Measurements from ENCODE around the gene CNIH1.

The CNIH1 gene

GRCh38 chr14:54481695-54482094 lies 40.5 kb upstream of the CNIH1 start:
- H3K27me3 ChIP-seq (ENCODE audit: control insufficient read depth in 1 of 2, insufficient read depth in 2 of 2, low read length in 2 of 2): no peaks in the 10 kb centered on the region
- H3K9ac ChIP-seq (ENCODE audit: low read length): no peak overlapping the region
- H3K4me1 ChIP-seq (ENCODE audit: insufficient read depth, low read length): peaks cover 6% of the 10 kb centered on the region
- H3K27ac ChIP-seq (ENCODE audit: low read depth, low read length): no peak overlapping the region
- no peaks in the 10 kb centered on the region for H3K9me3 ChIP-seq (ENCODE audit: low read length)
- peaks cover 21% of the 10 kb centered on the region for H3K36me3 ChIP-seq (ENCODE audit: insufficient read depth, low read length)
- H3K4me3 ChIP-seq (ENCODE audit: low read depth in 1 of 2, low read length in 2 of 2): no peak overlapping the region

- Histone ChIP-seq H3K4me3 (ENCODE audit: low read depth in 1 of 2, low read length in 2 of 2) (no peak overlapping the region), H3K4me1 (ENCODE audit: insufficient read depth, low read length) (peaks cover 4% of the 10 kb centered on the region), H3K36me3 (ENCODE audit: insufficient read depth, low read length) (peaks cover 21% of the 10 kb centered on the region), H3K27me3 (ENCODE audit: control insufficient read depth in 1 of 2, insufficient read depth in 2 of 2, low read length in 2 of 2) (no peaks in the 10 kb centered on the region), H3K9ac (ENCODE audit: low read length) (no peak overlapping the region), H3K9me3 (ENCODE audit: low read length) (no peaks in the 10 kb centered on the region), H3K27ac (ENCODE audit: low read depth, low read length) (no peak overlapping the region)
These were observed 39.8 kb upstream of the CNIH1 start for GRCh38 chr14:54480830-54481562.

GRCh38 chr14:54478636-54479215 lies 37.6 kb upstream of the CNIH1 start:
- Histone ChIP-seq H3K27ac (ENCODE audit: low read depth, low read length) (no peak overlapping the region), H3K9ac (ENCODE audit: low read length) (no peak overlapping the region), H3K9me3 (ENCODE audit: low read length) (no peaks in the 10 kb centered on the region), H3K36me3 (ENCODE audit: insufficient read depth, low read length) (peaks cover 21% of the 10 kb centered on the region), H3K27me3 (ENCODE audit: control insufficient read depth in 1 of 2, insufficient read depth in 2 of 2, low read length in 2 of 2) (no peaks in the 10 kb centered on the region), H3K4me3 (ENCODE audit: low read depth in 1 of 2, low read length in 2 of 2) (no peak overlapping the region), H3K4me1 (ENCODE audit: insufficient read depth, low read length) (peaks cover 12% of the 10 kb centered on the region)

GRCh38 chr14:54475911-54476310 lies 34.7 kb upstream of the CNIH1 start:
- H3K27ac ChIP-seq (ENCODE audit: low read depth, low read length): no peak overlapping the region
- H3K9me3 ChIP-seq (ENCODE audit: low read length): no peaks in the 10 kb centered on the region
- H3K36me3 ChIP-seq (ENCODE audit: insufficient read depth, low read length): peaks cover 11% of the 10 kb centered on the region
- H3K4me1 ChIP-seq (ENCODE audit: insufficient read depth, low read length): peaks cover 12% of the 10 kb centered on the region
- H3K9ac ChIP-seq (ENCODE audit: low read length): no peak overlapping the region
- no peaks in the 10 kb centered on the region for H3K27me3 ChIP-seq (ENCODE audit: control insufficient read depth in 1 of 2, insufficient read depth in 2 of 2, low read length in 2 of 2)
- H3K4me3 ChIP-seq (ENCODE audit: low read depth in 1 of 2, low read length in 2 of 2): no peak overlapping the region

GRCh38 chr14:54475187-54475899 lies 34.2 kb upstream of the CNIH1 start:
- no peak overlapping the region for H3K9ac ChIP-seq (ENCODE audit: low read length)
- no peaks in the 10 kb centered on the region for H3K27me3 ChIP-seq (ENCODE audit: control insufficient read depth in 1 of 2, insufficient read depth in 2 of 2, low read length in 2 of 2)
- H3K27ac ChIP-seq (ENCODE audit: low read depth, low read length): no peak overlapping the region
- peaks cover 12% of the 10 kb centered on the region for H3K4me1 ChIP-seq (ENCODE audit: insufficient read depth, low read length)
- H3K9me3 ChIP-seq (ENCODE audit: low read length): no peaks in the 10 kb centered on the region
- H3K4me3 ChIP-seq (ENCODE audit: low read depth in 1 of 2, low read length in 2 of 2): no peak overlapping the region
- H3K36me3 ChIP-seq (ENCODE audit: insufficient read depth, low read length): peaks cover 11% of the 10 kb centered on the region

- Histone ChIP-seq H3K4me1 (ENCODE audit: insufficient read depth, low read length) (peaks cover 12% of the 10 kb centered on the region), H3K4me3 (ENCODE audit: low read depth in 1 of 2, low read length in 2 of 2) (no peak overlapping the region), H3K9me3 (ENCODE audit: low read length) (no peaks in the 10 kb centered on the region), H3K27ac (ENCODE audit: low read depth, low read length) (no peak overlapping the region), H3K27me3 (ENCODE audit: control insufficient read depth in 1 of 2, insufficient read depth in 2 of 2, low read length in 2 of 2) (no peaks in the 10 kb centered on the region), H3K9ac (ENCODE audit: low read length) (no peak overlapping the region), H3K36me3 (ENCODE audit: insufficient read depth, low read length) (peaks cover 7% of the 10 kb centered on the region)
These were observed 33.1 kb upstream of the CNIH1 start for GRCh38 chr14:54474232-54474793.

GRCh38 chr14:54472315-54472714 lies 31.1 kb upstream of the CNIH1 start:
- peaks cover 12% of the 10 kb centered on the region for H3K4me1 ChIP-seq (ENCODE audit: insufficient read depth, low read length)
- no peak overlapping the region for H3K9ac ChIP-seq (ENCODE audit: low read length)
- H3K4me3 ChIP-seq (ENCODE audit: low read depth in 1 of 2, low read length in 2 of 2): no peak overlapping the region
- no peak overlapping the region for H3K27ac ChIP-seq (ENCODE audit: low read depth, low read length)
- H3K36me3 ChIP-seq (ENCODE audit: insufficient read depth, low read length): no peaks in the 10 kb centered on the region
- no peaks in the 10 kb centered on the region for H3K9me3 ChIP-seq (ENCODE audit: low read length)
- no peaks in the 10 kb centered on the region for H3K27me3 ChIP-seq (ENCODE audit: control insufficient read depth in 1 of 2, insufficient read depth in 2 of 2, low read length in 2 of 2)

- Histone ChIP-seq H3K27ac (ENCODE audit: low read depth, low read length) (no peak overlapping the region), H3K4me1 (ENCODE audit: insufficient read depth, low read length) (peaks cover 12% of the 10 kb centered on the region), H3K4me3 (ENCODE audit: low read depth in 1 of 2, low read length in 2 of 2) (no peak overlapping the region)
These were observed 30.5 kb upstream of the CNIH1 start for GRCh38 chr14:54471641-54472040.

GRCh38 chr14:54470701-54471100 lies 29.5 kb upstream of the CNIH1 start:
- H3K9me3 ChIP-seq (ENCODE audit: low read length): no peaks in the 10 kb centered on the region
- H3K4me3 ChIP-seq (ENCODE audit: low read depth in 1 of 2, low read length in 2 of 2): no peak overlapping the region
- no peak overlapping the region for H3K9ac ChIP-seq (ENCODE audit: low read length)
- no peaks in the 10 kb centered on the region for H3K27me3 ChIP-seq (ENCODE audit: control insufficient read depth in 1 of 2, insufficient read depth in 2 of 2, low read length in 2 of 2)
- H3K27ac ChIP-seq (ENCODE audit: low read depth, low read length): no peak overlapping the region
- H3K36me3 ChIP-seq (ENCODE audit: insufficient read depth, low read length): no peaks in the 10 kb centered on the region
- peaks cover 8% of the 10 kb centered on the region for H3K4me1 ChIP-seq (ENCODE audit: insufficient read depth, low read length)

More at GRCh38 chr14:54471641-54472040, 30.5 kb upstream of the CNIH1 start:
- Histone ChIP-seq H3K36me3 (ENCODE audit: insufficient read depth, low read length) (no peaks in the 10 kb centered on the region), H3K9ac (ENCODE audit: low read length) (no peak overlapping the region), H3K27me3 (ENCODE audit: control insufficient read depth in 1 of 2, insufficient read depth in 2 of 2, low read length in 2 of 2) (no peaks in the 10 kb centered on the region), H3K9me3 (ENCODE audit: low read length) (no peaks in the 10 kb centered on the region)

- Histone ChIP-seq H3K4me3 (ENCODE audit: low read depth in 1 of 2, low read length in 2 of 2) (no peak overlapping the region), H3K27me3 (ENCODE audit: control insufficient read depth in 1 of 2, insufficient read depth in 2 of 2, low read length in 2 of 2) (no peaks in the 10 kb centered on the region), H3K4me1 (ENCODE audit: insufficient read depth, low read length) (no peaks in the 10 kb centered on the region), H3K9me3 (ENCODE audit: low read length) (no peaks in the 10 kb centered on the region), H3K9ac (ENCODE audit: low read length) (no peak overlapping the region), H3K36me3 (ENCODE audit: insufficient read depth, low read length) (no peaks in the 10 kb centered on the region), H3K27ac (ENCODE audit: low read depth, low read length) (no peak overlapping the region)
These were observed 26.1 kb upstream of the CNIH1 start for GRCh38 chr14:54467280-54467679.

- H3K27me3 ChIP-seq (ENCODE audit: control insufficient read depth in 1 of 2, insufficient read depth in 2 of 2, low read length in 2 of 2): no peaks in the 10 kb centered on the region
- no peak overlapping the region for H3K27ac ChIP-seq (ENCODE audit: low read depth, low read length)
- H3K4me3 ChIP-seq (ENCODE audit: low read depth in 1 of 2, low read length in 2 of 2): no peak overlapping the region
- no peaks in the 10 kb centered on the region for H3K4me1 ChIP-seq (ENCODE audit: insufficient read depth, low read length)
- H3K36me3 ChIP-seq (ENCODE audit: insufficient read depth, low read length): no peaks in the 10 kb centered on the region
- H3K9me3 ChIP-seq (ENCODE audit: low read length): no peaks in the 10 kb centered on the region
- no peak overlapping the region for H3K9ac ChIP-seq (ENCODE audit: low read length)
These were observed 24.5 kb upstream of the CNIH1 start for GRCh38 chr14:54465654-54466053.

All from muscle layer of colon (tissue), 2 donors.